ENCODE measurements around the gene FTO.

FTO gene

DNA sequence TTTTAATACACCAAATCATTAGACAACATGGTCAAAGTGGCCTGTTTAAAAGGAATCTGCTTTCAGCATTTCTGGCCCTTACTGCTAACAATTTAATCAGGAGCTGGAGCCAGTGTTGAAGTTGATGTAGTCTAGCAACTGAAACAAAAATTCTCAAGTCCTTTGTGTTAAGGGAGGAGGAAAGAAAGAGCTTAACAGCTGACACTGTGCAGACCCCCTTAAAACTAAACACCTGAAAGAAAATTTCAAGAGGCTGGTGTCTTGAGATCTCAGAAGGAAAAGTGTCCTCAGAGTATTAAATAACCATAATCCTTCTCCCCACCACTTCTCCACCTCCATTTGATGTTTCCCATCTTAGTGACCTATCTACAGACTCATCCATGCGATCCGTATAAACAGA, 232.1 kb downstream of the FTO start:
- no peak for DNase-seq (ENCODE audit: low spot score)

DNA sequence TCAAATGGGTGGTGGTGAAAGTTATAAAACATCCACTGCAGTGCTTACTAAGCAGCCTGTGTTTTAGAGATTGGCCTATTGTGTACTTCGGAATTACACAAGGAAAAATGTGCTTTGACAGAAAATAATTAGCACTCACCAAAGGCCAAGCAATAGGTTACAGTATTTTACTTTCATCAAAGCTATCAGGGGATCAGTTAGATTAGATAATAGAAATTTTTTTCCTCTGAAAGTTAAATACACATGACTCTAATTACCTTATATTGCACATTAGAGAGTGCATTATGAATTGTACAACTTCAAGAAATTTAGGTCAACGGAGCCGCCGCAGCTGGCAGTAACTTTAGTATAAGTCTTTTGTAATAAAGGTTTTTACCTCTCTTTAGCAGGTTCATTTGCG, 232.6 kb downstream of the FTO start:
- DNase-seq (ENCODE audit: low spot score), result no peak

DNA sequence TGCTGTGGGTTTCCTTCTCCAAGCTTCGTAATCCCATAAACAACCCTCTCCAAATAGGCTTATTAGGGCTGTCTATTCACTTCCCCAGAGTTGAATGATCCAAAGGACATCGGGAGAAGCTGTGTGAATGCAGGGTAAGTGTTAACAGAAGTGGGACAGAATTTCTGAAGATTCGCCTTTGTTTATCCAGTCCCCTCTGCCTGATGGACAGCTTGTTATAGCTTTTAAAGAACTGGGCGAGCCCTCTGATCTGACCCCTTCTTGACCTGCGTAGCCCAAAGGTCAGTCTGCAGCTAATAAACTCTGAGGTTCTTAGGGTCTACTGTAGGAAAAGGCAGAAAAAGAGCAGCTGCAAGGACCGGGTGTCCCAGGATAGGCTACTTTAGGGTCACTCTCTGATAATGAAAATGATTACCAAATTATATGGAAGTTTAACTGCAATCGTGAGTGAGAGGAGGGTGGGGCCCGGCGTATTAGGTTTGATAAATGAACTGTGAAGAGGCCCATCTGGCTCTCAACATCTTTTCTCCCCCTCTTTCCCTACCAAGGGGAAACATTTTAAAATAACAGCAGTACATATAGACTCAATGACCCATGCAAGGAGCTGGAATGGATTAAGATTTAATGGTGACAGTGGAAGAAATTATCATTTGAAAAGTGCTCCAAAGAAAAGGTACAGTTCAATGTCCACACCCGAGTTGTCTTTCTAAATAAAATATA, 233.4 kb downstream of the FTO start:
- DNase-seq (ENCODE audit: low spot score), result no peak

DNA sequence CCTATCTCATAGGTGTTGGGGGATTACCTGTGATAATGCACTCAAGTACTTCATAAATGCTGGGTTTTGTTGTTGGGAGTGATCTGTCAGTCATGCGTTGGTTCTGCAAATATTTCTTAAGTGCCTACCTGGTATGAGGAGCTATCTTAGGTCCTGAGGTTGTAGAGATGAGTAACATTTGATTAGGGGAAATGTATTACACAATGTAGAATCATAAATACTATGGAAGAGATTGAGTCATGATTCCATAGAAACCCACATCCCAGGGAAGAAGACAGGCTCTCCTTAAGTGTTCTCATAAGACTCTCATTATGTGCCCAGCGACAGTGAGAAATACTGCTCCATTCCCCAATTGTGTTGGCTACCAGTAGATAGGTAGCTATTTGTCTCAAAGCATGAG, 240.1 kb downstream of the FTO start:
- no peak for DNase-seq (ENCODE audit: low spot score)

DNA sequence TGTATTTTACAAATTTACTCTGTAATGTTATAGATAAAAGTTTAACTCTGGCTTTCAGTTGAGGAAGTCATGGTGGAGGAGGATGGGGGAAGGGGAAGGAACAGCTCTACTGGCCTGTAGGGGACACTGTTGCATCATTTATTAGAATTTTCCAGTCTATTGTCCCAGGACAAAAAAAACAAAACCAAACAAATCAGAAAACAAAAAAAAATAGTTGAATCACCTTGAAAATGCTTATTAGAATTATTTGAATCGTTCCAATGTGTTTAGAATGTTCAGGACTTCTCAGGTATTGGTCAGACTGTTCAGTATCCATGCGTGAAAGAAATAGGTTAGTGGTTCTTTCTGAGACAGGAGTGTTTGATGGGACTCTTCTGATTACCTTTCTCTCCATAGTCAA, 242.0 kb downstream of the FTO start:
- DNase-seq (ENCODE audit: low spot score), result no peak

DNA sequence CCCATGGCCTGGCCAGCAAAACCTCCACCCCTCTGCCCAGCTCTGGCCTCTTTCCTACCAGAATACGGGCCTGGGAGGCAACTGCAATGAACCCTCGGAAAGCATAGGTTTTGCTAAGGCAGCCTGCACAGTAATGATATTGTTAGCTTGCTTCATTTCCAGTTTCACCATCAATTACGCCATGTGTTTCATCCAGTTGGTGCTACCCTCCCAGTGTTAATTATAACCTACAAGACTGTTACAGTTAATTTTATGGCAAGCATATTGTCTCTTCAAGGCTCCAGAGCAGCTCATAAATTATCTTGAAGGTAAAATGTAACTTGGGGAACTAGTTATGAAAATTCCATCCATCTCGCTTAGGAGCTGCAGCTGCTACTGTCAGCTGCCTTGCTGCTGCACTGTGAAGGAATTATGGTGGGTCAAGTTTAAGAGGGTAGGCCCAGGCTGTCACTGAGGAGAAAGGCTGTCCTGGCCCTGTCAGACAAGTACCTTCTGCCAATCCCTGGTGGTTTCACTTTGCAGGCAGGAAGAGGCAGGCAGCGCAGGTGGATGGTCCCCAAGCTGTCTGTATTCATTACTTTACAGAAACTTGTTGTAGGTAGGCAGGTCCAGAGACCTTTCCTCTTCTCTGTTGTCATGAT, 242.9 kb downstream of the FTO start:
- DNase-seq (ENCODE audit: low spot score), result no peak

DNA sequence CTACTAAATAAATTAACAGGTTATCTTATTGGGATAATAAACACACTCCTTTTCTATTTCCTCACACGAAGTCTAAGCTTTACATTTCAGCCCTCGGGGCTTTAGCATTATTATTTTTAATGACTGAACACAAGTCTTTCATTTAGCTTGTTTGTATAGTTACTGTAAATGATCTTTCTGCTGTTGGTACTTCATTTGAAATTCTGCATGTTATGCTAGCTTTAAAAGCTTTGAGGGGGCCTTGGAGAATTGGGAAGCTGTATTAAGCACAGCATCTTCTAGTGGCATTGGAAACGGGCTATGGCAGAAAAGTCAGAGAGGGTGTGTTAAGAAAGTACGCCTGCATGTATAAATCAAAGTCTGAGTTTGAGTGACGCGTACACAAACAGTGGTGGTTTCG, 243.7 kb downstream of the FTO start:
- DNase-seq (ENCODE audit: low spot score), result no peak

DNA sequence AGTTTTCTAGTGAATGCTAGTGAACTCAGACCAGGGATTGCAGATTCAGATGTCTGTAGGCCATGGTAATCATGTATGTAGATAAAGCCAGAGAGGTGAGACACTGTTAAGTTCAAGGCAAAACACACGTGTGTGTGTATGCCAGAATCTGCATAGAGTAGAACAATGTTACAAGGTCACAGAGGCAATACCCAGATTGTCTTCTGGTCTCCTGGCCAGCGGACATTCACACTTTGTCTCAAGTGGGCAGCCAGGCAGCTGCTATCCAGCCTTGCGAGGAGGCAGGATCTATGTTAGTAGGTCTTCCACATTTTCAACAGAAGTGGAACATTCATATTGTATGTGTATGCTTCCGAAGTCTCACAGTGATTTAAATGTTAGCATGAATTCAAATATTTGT, 244.4 kb downstream of the FTO start:
- DNase-seq (ENCODE audit: low spot score), result no peak

DNA sequence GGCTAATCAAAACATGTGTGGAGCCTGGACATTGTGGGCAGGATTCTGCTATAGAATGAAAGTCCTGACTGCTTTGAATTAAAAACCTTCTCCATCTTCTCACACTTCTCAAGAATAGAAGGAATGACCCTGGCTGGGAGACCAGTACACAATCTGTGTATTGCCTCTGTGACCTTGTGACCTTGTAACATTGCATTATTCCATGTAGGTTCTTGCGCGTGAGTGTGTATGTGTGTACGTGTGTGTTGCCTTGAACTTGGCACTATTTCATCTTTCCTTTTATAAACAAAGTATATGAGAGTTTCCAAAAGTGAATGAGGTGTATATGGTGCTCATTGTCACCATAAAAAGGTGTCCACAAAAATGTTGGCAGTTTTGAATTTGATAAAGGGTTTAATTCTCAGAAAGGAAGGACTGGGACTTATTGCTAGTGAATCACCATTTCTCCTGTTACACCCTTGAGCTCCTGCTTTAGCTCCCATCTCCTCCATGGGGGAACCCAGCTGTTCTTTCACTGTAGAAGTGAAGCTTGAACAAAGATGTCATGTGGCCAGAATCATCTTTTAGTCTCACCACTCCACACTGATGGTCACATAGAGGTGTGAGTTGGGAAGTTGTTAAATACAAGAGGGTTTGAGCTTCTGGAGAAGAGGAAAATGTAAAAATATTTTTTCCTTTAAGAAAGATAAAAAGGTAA, 244.9 kb downstream of the FTO start:
- no peak for DNase-seq (ENCODE audit: low spot score)

DNA sequence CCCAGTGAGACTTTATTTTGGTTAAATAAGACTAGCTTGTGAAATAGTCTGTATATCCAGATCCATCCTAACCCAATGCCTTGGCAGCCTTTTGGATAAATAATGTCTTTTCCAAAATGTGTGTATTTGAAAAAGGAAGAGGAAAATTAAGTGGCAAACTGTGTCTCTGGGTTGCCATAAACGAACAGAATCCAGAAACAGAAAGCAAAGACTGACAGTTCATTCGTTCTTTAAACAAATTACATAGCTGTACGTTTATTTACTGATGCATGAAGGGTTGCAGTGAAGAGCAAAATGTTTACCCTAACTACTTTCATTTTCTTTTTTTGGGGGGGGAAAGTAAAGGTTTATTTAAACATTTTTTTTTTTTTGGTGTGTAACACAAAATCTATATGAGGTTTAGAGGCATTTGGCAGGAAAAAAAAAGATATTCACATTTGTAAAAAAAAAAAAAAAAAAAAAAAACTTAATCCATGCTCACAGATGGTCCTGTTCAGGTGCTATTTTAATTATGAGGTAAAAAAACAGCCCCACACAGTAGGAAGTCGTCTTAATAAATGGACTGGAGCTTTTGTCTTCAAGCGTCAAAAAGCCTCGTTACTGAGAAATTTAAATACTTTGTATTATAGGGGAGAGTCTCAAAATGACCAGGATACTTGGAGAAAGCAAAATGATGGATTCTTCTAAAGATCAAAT, 245.9 kb downstream of the FTO start:
- DNase-seq (ENCODE audit: low spot score), result no peak

DNA sequence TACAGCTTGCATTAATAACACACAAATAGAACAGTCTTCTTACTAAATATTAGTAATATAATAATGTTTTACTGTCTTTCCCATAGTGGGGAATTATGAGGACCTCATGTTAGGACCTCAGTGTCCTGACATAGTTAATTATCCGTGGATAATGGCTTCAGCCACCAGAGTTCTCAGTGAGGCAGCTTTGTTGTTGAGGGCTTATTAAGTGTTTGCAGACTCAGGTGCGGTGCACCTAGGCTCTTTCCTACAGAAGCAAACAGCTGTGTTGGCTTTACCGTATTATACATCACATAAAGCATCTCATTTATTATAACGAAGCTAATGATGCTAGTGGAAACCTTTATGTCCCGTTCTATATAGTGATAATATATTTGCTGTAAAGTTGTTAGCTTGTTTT, 246.7 kb downstream of the FTO start:
- no peak for DNase-seq (ENCODE audit: low spot score)

DNA sequence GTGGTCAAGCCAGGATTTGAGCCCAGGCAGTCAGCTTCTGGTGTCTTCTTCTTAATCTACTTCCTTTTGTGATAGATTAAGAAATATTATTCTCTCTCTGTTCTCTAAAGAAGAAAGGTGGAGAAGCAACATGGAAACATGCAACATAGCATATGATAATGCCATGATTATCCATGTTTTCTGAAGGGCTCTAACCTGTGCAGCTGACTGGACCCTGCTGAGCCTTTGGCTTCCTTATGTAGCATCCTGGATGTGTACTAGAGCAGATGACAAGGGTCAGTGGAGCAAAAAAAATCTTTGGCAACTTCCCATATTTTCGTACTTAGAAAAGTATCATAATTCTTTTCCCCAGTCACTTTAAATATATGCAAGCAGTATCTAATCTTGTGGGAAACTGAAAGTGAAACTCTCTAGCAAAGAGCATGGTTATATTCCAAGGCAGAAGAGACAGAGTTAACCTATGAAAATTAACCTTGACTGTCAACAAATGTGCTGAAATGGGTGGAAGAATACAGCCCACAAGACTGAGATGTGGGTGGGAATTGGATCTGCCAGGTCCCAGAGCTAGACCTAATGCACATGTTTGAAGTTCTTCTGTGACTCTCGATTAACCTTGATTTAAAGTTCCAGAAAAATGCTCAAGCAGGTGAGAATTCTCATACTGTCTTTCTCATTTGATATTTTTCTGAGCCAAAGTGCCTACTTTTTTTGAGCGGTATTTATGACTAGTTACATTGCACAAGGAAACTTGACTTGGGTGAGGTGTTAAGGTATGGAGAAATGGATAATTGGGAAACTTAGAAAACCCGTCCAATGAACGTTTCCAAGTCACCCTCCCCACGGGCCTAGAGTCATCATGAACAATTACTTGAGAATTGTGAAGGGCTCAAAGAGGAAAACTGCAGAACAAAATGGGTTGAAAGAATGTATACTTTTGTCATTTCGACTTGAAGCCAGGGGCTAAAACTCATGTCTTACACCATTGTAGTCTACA, 248.6 kb downstream of the FTO start:
- no peak for DNase-seq (ENCODE audit: low spot score)

DNA sequence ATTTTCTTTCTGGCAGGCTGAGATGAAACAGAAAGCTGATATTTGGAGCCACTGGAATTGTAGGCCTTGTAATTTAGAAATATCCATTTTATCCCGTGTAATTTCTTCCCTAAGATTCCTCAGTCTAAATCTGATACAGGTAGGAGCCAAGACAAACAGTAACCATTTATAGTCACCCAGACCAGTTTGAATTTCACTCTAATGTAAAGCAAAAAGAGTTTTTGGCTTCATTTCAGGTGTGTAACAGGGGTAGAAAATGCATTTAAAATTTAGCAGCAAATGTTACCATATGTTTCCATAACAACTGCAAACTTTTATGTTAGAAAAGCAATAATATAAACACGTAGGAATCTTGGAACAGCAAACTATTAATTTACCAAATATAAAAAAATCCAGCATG, 249.4 kb downstream of the FTO start:
- no peak for DNase-seq (ENCODE audit: low spot score)

DNA sequence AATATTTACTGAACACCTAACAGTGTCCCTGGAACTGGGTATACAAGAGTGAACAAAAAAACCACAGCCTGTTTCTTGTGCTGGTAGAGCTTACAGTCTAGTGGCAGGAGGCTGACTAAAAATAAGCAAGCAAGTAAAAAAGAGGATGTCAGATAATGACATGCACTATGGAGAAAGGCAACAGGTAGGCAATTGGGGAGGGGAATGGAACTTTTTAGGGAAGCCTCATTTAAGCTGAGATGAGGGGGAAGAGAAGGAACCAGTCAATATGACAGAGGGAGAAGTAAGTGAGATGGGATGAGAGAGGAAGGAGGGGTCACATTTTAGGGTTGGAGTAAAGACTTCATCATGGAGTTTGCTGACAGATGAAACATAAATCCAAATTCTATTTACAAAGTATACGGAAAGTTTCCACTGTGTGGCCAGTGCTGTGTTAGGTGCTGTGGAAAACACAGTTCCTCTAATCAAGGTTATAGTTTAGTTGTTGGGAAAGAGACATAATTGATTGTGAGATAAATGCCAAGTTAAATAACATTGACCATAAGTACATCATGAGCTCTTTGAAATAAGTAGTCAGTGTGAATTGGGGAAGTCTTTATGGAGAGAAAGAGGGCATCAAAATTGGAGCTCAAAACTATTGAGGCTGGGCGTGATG, 251.4 kb downstream of the FTO start:
- DNase-seq (ENCODE audit: low spot score), result no peak

DNA sequence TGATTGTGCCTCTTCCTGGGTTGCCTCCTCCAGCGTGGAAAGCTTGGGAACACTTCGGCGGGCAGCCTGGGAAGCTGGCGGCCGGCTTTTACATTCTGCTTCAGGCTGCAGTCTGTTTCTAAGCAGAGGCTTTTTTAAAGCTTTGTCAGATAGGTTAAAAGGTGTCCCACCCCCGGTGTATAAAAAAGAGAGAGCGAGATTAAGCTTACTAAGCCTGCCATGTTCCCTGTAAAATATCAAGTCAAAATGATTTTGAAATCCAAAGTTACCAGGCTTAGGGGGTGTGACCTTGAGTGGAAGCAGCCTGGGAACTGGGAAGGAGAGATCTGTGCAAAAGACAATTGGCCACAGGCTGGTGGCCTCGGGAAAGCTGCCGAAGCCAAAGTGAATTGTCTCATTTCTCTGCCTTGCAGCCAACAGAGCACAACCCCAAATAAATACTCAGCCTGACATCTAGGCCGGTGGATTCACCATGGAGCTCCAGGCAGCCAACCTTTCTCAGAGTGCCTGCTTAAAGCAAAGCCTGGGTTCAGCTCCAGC, 254.5 kb downstream of the FTO start:
- no peak for DNase-seq (ENCODE audit: low spot score)

DNA sequence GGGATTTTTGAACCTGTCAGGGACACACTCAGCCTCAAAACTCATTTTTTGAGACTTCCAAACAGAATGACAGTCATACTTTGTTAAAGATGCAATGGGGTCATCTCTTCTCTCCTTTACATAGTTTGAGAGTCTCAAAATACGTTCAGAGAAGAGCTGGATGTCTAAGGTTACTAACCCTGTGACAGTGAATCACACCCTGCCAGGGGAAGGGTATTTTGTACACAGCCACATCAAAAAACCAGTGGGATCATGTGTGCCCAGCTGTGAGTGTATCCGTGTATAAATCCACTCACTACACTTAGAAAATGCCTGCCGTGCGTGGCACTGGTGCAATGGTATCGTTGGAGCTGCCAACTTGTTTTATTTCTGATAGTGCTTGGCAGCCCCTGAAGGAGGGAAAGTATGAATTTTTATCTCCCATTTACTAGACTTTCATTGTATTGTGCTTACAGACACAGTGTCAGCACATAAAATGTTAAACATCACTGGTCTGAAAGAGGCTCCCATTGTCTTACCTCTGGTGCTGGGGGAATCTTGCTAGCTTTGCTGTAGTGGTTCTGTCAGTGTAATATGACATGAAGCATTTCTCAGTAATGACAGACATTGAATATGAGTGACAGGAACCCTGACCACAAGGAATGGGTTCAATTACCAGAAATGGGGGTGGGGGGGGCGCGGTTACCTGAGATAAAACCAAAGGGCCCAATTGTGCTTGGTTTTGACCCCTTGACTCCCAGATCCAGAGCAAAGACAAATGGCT, 256.3 kb downstream of the FTO start:
- no peak for DNase-seq (ENCODE audit: low spot score)

DNA sequence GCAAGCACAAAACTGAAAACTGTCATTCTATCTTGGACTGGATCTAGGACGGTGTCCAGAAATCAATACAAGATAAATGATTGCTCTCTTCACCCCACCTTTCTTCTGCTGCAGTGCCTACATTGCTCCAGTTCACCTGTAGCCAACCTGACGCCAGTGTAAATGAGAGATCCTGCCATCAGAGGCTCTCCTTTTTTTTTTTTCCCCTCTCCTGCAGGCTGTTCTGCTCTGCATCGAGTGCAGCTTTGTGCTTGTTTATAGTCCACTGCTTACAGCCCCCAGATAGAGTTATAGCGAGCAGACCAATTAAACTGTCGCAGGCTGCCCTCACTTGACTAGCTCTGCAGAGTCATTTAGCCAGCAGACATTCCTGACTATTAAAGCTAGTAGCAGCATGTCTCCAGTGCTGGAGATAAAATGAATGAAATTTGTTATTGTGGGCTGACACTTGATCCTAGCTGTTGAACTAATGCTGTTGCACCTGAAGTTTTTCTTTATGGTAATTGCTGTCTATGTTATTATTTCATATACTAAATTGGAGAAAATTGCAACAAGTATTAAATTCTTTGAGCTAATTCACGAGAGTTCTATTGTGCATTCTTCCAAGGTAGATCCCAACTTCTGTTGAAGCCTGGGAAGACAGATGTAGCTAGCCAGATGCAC, 257.1 kb downstream of the FTO start:
- no peak for DNase-seq (ENCODE audit: low spot score)

DNA sequence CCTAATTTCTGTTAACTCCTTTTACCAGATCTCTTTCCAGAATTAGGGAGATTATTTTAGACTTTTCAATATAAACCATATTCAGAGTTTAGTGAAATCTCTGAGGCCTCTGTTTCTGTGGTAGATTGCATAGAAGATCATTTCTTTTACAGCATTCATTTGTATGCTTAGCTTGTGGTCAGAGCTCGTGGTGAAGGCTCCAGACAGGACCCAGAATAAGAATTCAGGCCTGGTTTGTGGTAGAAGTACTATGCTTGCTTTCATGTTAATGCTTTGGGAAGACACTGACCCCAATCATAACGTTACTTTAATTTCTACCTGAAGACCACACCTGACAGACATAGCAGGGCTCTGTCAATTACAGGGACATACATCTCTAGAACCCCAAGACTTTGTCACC, 258.1 kb downstream of the FTO start:
- no peak for DNase-seq (ENCODE audit: low spot score)

DNA sequence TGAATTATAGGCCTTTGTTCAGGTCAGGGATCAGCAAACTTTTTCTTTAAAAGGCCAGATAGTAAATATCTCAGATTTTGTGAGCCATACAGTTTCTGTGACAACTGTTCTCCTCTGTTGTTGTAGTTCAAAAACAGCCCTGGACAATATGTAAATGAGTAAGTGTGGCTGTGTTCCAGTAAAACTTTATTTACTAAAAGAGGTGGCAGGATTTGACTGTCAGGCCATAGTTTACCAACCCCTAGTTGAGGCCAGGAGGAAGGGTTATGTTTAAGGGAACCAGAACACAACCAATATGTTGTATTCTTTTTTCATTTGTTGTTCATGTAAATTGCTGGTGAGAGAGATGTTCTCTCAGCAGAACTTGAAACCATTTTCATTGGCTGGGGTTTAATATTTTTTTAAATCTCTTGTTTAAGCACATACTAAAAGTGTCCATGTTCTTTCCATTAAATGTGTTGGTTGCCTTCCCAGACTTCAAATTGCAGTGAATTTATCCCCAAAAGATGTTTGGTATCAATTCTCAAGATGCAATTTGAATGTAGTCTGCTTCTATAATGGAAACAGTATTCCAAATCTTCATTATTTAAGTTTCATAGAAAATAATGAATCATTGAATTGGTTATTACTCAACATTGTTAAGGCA, 260.3 kb downstream of the FTO start:
- no peak for DNase-seq (ENCODE audit: low spot score)
